GM19193 (cell line): ENCODE results near the gene SV2C.

Experiments
- POLR2A ChIP-seq: IDR thresholded peaks from 4 replicates; pipeline ENCODE4 v1.6.1; 2011; ENCODE audit not compliant: insufficient read depth, insufficient read length; ENCODE audit errors: extremely low read depth

Gene SV2C, protein sequence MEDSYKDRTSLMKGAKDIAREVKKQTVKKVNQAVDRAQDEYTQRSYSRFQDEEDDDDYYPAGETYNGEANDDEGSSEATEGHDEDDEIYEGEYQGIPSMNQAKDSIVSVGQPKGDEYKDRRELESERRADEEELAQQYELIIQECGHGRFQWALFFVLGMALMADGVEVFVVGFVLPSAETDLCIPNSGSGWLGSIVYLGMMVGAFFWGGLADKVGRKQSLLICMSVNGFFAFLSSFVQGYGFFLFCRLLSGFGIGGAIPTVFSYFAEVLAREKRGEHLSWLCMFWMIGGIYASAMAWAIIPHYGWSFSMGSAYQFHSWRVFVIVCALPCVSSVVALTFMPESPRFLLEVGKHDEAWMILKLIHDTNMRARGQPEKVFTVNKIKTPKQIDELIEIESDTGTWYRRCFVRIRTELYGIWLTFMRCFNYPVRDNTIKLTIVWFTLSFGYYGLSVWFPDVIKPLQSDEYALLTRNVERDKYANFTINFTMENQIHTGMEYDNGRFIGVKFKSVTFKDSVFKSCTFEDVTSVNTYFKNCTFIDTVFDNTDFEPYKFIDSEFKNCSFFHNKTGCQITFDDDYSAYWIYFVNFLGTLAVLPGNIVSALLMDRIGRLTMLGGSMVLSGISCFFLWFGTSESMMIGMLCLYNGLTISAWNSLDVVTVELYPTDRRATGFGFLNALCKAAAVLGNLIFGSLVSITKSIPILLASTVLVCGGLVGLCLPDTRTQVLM

DNA sequence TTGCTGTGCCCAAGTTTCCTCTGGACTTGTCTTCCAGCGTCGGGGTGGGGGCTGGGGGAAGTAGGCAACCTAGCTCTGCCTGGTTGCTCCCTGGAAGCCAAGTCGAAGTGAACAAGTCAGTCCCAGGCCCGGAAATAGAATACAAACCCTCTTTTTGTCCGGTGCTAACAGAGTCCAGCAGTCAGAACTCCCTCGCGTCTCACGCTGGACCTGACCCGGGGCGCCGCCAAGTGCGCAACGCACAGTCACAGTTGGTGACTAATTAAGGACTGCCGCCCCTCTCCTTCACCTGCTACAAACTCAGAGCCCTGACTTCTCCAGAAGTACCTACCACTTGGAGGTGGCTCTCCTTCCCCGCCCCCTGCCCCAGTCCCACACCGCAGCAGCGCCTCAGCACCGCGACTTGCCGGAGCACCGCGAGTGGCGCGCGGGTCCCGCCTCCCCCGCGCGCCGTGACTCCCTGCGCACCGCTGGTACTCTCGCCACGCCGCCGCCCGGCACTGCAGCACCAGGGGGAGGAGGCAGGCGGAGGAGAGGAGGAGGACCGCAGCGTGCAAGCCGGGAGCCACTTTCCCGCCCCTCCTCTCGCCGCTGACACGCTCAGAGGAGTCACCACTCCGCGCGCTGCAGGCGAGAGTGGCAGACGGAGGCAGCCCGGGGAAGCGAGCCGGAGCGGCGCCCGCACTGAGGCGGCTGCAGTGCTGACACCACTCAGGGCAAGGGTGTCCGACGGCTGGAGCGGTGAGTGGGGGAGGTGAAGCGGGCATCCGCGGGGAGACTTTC is at the start of gene SV2C:
Gene SV2C (plus strand): TSS at position 612 of the 783 bp plus-strand sequence. CDS start 48,368 bp downstream, outside the sequence.
- no peak for TF ChIP-seq POLR2A

DNA sequence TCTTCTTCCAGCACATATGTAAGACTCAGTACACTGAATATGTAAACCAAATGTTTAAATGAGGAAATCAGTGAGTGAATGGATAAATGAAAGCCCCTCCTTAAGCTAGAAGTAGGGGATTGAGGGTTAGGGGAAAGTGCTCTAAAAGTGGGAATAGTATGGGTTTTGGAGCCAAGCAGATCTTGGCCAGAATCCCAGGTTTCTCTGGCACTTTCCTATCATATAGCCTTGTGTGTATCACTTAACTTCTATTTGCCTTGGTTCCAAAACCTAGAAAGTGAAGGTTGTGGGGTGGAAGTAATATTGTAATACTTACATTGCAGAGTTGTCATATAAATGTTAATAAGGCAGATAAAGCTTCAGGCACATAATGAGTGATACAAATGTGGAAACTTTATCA is 45.0 kb upstream of the SV2C start:
- no peak for TF ChIP-seq POLR2A

DNA sequence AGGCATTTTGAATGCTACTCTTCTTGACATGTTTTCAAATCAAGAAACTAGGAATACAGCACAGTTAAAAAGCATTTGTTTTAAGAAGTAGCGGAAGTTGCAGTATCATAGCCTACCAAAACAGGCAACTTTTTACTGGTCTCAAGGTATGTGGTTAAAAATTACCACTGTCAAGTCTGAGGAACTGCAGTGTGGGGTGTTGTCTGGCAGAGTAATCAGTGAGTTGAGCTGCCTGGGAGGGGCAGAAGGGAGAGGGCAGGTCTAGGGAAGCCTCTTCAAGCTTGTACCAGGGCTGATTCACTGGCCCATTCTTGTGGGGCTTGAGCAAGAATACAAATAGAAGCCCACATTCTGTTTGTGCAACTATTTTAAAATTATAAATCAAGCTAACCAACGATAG is 42.4 kb upstream of the SV2C start:
- TF ChIP-seq POLR2A, result no peak

DNA sequence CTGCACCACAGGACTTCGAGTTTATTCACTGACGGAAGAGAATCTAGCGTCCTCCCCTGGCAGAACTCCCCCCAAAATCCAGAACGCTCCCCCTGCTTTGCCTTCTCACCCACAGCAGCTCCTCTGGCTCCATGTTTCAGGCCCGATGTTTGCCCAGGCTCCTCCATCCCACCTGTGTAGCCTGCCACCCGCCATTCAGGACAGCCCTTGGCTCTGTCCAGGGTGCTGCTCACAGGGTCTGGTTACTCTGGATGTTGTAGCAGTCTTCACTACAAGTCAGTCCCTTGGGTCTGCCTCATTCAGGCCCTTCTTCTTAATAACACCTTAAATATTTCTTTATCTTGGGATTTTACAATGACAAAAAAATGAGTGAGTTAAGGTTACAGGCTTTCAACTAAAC is 41.3 kb upstream of the SV2C start:
- no peak for TF ChIP-seq POLR2A

DNA sequence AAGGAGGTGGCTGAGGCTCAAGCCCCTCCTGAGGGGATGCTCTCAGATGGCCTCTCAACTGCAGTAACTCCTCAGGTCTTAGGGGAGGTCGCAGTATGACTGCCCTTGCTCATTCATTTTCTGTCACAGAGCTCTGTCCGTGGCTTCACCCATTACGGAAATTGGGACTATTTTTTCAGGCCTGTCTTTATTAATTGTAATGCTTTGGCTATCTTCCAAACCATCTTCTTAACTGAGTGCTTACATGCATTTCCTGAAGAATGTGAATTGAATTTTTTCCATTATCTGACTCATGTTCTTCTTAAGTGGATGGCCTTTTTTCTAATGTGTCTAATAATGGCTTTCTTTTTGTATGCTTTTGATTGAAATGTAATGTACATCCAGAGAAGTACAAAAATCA is 36.4 kb upstream of the SV2C start:
- no peak for TF ChIP-seq POLR2A

DNA sequence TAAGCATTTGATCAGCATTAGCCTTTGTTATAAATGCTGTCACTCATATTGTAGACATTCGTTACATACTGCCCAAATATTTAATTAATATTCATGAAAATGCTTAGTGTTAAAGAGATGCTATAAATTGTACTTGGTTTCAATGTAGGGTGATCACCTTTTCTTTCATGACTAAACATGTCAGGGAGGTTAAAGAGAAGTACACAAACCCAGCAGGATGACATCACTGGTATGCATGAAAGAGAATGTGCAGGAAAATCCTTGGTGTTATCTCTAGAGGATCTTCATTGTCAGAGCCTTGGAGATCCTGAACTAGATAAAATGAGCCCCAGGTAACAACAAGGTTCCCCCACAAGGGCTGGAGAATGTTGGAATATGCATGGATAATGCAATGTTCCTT is 33.0 kb upstream of the SV2C start:
- no peak for TF ChIP-seq POLR2A

DNA sequence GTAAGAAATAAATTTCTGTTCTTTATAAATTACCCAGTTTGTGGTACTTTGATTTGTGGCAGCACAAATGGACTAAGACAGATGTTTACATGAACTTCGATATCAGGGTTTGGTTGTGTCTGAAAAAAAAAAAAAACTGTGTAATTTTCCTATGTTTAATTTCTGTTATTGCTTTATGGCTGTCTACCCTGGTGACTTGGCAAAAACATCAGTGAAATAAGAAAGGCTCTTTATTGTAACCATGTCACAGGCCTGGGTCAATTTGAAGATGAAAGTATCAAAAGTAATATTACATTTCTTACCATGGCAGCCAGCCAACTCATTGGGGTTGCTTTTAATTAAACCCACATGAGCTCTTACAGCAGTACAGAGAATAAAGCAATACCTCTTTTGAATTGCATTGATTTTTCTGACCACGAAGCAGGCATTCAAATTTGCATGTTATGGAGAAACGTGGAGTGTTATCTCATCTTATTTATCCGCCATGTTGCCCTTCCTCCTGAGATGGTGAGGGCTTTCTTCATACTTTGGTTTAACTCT is 20.6 kb upstream of the SV2C start:
- TF ChIP-seq POLR2A, result no peak

DNA sequence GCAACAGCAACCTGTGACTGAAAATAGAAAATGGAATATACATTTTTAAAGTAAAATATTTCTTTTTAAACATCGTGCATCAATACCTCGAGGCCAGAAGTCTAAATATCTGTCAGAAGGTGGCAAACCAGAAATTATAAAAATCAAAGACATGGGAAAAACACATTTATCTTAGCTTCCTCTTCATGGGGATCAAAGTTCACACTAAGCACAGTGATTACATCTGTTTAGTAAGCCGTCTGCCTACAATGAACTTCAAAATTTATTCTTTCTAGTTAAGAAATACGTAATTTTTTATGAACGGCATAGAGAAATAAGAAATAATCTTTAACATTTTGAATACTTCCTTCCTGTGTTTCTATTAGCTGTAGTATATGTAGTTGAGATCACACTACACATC is 17.9 kb upstream of the SV2C start:
- no peak for TF ChIP-seq POLR2A

DNA sequence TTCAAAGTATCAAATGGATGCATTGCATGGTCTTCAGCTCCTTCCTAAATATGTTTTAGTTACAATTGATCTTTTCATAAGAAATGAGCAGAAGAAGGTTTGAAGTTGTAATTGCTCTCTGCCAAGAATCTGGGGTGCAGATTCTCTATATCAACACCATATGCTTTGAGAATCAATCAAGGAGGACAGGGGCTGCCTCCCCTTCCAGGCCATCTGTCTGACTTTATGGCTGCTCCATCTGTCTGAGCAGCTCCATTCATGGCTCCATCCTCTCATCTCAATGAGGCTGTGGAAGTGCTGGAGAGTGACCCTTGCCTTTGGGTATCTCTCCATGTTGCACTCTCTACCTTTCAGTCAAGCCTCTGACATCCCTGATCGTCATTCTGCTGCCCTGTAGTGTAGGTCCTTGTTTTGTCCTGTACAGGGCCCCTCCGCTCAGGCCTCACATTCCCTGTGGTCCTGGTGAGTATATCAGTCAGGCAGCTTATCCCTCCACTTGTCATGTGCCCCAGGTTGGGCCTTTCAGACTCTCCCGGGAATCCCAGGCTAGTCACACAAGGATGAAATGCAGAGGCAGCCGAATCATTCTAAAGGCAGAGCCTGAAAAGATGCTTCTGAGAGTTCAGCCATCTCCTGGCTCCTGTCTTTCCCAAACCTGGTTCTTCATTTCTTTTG is 14.0 kb upstream of the SV2C start:
- TF ChIP-seq POLR2A, result no peak

DNA sequence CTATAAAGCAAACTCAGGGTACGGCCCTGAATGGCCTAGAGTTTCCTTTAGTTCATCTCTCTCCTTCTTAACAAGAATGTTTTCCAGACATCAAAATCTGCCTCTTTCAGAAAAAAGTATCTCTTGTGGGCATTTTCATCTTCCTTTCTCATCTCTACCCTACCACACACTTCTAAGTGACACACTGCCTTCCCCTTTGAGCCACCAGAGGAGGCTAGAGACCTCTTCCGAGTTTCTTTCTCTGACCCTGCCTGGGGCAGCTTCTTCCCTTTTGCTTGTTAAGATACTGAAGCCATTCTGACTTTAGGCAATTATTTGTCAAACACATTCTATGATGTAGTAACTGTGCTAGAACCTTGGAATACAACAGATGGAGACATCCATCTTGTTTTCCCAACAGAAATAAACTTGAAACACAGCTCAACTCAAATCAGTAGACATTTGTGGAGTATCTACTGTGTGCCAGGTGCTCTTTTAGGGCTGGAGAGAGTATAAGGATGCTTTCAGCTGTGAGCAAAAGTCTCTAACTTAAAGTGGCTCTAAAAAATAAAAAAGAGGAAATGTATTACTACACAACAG is 8.6 kb upstream of the SV2C start:
- no peak for TF ChIP-seq POLR2A

DNA sequence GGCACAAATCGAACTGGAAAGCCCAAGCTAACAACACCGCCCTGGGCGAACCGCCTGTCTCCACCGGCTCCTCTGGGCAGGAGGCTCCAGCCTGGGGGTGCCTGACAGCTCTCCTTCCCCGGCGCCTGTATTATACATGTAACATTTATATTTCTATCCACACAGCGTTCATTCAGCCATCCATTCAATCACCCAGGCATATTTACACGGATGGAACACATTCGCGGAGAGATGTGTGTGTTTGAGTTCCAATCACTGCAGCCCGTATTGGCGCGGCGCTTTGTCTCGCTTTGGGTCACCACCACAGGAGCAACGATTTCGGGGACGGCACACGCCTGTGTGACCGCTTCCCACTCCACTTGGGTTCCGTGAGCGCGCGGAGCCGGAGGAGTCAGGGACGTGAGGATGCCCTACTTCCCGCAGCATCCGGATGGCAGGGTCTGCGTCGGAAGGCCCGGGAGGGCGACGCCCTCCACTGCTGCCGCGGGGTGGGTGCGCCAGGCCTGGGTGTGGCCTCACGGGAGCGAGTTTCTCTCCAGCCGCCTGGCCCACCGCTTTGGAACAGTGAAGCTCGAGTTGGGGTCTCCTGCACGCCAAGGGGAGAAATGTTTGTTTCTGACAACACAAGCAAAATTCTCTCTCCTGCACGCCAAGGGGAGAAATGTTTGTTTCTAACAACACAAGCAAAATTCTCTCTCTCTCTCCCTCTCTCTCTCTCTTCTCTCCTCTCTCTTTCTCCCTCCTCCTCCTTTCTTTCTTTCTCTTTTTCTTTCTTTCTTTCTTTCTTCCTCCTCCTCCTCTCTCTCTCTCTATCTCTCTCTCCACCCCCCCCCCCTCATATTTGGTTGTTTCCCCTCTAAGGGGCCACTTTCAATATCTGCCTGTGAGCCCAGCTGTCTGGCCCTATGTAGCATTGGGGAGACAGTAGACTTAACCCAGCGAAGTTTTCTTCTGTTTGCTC is 1.1 kb upstream of the SV2C start:
- TF ChIP-seq POLR2A, result no peak

DNA sequence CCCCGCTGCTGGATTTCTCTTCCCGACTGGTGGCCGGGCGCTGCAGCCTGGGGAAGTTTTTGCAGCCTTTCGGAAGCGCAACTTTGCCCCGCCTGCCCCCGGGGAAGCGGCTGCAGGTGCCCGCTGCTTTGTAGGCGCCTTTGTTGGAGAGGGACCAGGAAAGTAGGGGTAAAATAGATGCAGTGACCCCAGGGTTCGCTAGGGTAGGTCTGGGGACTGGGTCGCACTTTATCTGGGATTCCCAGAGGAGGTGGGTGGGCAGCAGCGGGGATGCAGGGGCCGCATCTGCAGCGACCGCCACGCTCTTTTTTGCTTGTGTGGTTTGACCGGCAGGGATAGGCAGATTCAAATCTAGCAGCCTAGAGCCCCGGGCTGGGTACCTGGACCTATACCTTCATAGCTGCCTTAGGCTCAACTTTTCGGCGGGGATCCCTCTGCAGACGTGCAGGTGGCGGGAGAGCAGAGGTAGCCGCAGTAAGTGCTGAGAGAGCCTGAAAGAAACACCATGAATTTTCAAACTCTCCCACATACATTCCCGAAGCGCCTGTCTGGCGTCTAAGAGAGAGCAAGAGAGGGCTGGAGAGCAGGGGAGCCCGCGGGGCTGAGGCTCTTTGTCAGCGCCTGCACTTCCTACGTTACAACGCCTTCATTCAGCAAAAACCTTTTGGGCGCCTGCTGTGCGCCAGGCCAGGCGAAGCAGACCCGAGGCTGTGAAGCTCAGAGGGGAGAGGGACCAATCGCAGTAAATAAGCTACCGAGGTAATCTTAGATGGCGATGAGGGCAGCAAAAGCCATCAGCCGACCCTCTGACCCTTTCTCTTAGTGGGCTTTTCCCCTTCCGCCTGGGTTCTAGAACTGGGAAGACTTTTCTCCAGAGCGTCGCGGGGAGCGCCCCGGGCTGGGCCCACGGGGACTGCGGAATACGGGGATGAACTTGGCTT is 642 bp downstream of the SV2C start:
- no peak for TF ChIP-seq POLR2A
